GM18519 (cell line): ENCODE measurements around the gene DPEP2.
"Not testable (repeated sequence)": the region's sequence is repeated elsewhere in the genome, so short reads cannot be mapped to it uniquely, and the experiment has no call there.

Experiments used
- ATAC-seq: cut with Tn5 transposase; IDR thresholded peaks from one replicate; pipeline ENCODE4 v1.9.1; 2021; ENCODE audit warnings: mild to moderate bottlenecking, moderate library complexity; ENCODE audit not compliant: unreplicated experiment, low FRiP score

Gene DPEP2

DNA sequence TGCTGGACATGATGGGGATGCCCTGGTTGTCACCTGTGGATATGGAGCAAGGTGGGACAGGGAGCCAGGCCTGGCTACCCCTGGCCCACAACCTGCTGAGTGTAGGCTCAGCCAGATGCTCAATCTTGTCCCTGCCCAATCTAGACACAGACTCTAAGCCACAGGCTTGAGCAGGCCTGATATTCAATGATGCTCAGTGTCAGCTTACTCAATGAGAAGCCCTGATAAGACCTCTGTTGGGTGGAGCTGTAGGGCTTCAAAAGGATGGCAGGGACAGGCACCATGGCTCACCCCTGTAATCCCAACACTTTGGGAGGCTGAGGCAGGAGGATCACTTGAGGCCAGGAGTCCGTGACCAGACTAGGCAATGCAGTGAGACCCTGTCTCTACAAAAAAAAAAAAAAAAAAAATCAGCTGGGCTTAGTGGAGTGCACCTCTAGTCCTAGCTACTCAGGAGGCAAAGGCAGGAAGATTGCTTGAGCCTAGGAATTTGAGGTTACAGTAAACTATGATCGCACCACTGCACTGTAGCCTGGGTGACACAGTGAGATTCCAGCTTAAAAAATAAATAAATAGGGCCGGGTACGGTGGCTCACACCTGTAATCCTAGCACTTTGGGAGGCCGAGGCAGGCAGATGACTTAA is 58.7 kb downstream of the DPEP2 start:
- no peak for ATAC-seq

DNA sequence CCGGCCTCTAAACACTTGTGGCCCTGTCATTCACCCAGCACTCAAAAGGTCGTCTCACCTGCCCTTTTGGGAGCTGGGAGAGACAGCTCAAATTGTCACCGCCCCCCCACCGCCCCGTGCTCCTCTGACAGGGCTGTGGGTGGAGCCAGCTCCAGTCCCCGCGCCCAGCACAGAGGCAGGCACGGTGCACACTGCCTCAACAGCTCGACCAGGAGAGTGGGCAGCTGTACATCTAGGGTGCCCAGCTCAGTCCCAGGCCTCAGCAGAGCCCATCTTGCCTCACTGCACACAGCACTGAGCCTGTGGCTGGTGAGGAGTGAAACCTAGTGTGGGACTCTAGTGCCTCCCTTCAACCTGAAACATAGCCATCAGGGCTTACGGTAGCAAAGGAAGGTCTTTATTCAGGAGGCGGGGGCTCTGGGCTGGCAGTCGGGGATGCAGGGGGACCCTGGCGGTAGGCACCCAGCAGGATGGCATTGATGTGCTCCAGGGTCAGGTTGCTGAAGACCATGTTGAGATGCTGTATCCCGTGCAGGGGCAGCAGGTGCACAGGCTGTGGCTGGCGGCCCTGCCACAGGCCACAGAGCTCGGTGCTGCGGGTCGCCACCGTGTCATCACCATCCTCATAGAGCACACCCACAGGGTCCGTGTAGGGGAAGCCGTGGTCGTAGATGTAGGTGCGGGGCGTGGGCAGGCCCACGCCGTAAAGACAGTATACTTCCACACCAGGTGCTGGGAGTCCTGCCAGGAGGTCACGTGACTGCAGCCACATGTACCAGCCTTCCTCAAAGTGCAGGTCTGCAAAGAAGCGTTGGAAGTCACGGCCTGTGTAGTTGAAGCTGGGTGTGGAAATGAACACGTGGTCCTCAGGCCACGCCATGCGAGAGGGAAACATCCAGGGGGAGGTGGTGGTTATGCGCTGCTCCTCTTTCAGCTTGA is 59.5 kb downstream of the DPEP2 start:
- ATAC-seq: no peak

DNA sequence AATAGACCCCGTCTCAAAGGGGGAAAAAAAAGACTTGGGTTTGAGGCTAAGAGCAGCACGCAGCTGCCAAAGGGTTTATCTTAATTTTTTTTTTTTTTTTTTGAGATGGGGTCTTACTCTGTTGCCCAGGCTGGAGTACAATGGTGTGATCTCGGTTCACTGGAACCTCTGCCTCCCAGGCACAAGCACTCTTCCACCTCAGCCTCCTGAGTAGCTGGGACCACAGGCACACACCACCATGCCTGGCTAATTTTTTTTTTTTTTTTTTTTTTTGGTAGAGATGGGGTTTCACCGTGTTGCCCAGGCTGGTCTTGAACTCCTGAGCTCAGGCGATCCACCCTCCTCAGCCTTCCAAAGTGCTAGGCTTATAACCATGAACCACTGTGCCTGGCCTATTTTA is 61.6 kb downstream of the DPEP2 start:
- ATAC-seq: not testable (repeated sequence)
